GM19397 (cell line): ENCODE data around the gene MROH2B.

Experiments
- ATAC-seq: cut with Tn5 transposase; IDR thresholded peaks from one replicate; pipeline ENCODE4 v1.9.1; 2021; ENCODE audit warnings: mild to moderate bottlenecking, moderate library complexity; ENCODE audit not compliant: unreplicated experiment

The MROH2B gene

GRCh38 chr5:41071242-41071641 is at the start of gene MROH2B:
TSS of gene MROH2B (minus strand) at chr5:41071342. CDS start at chr5:41070852, 490 bp downstream.
- no peak for ATAC-seq

DNA sequence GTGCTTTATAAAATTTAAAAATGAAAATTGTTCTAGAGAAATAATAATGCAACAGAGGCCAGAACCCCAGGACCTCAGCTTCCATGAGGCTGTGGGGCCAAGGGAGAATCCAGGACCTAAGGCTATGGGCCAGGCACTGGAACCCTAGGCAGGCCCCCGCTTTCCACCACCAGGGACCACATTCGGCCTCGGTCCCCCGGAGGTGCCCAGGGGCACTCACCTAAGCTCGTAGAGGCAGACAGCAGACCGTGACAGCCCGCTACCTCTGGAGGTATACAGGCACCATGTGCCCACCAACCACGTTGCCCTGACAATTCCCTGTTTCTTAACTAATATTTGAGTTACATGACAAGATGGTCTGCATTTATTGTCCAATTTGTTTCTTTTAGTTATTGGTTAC is 49.5 kb upstream of the MROH2B start:
- no peak for ATAC-seq

- no peak for ATAC-seq
Observed at GRCh38 chr5:41118177-41118576, 47.0 kb upstream of the MROH2B start.

- no peak for ATAC-seq
Observed at GRCh38 chr5:41115281-41115680, 44.1 kb upstream of the MROH2B start.

- ATAC-seq = no peak
Observed at GRCh38 chr5:41112486-41113455, 41.6 kb upstream of the MROH2B start.

DNA sequence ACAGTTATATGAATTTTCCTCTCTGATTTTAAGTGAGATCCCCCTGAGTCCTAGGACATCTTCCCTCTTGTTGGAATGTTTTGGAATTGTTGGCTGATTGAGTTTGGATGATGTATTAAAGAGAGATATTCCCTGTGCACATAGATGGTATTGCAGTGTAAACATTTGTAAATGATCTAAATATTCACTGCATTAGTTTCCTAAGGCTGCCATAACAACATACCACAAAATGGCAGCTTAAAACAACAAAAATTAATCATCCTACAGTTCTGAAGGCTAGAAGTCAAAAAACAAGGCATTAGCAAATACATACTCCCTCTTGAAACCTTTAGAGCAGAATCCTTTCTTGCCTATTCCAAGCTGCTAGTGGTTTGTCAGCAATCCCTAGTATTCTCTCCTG is 38.0 kb upstream of the MROH2B start:
- no peak for ATAC-seq

DNA sequence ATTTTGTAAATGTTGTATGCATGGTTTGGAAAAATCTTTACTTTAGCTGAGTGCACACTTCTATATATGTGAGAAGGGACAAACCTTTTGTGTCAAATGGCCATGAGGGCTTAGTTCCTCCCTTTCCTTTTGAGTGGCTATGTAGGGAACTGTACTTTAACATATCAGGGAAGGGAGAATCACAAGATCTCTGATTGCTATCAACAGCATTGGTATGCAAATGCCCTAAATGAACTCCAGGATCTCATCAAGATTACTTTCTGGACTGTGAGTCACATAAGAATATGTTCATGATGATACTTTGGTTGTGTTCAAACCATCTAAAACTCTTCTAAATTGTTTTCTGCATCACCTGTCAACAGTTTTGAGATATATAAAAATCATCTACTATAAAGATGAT is 31.2 kb upstream of the MROH2B start:
- no peak for ATAC-seq

GRCh38 chr5:41097642-41098041 is 26.5 kb upstream of the MROH2B start:
- ATAC-seq = no peak

DNA sequence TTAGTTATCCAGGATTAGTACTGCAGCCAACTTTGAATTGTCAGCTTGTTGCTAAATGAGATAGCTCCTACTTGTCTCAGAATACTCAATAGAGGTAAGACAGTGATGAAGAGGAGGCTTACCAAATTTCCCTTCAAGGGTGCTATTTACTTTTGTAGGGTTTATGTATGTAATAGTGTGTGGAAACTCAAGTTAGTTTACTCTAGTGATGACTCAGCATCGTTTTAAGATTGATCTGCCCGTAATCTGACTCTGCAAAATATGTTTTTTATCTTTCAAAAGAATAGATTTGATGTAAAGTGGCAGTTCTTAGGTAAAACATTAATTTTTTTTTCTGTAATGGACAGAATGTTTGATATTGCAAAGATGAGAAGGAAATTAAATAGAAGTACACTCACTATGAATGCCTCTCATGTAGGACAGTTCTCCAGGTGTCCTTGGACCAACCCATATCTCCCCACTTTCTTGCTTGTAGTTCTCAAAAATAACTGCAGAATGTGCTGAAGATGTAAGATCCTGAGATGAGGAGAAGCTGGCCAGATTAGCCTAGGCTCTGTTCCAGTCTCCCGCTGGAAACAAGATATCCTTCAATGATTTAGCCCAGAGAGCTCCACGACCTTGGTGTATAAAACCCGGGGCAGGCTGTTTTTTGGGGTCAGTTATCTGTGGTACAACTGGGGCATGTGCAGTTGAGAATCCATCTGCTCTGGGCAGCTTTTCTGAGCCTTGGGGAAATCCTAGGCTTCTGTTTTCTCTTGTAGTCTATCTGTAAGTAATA is 24.4 kb upstream of the MROH2B start:
- no peak for ATAC-seq

GRCh38 chr5:41094871-41095270 is 23.7 kb upstream of the MROH2B start:
- ATAC-seq = no peak

DNA sequence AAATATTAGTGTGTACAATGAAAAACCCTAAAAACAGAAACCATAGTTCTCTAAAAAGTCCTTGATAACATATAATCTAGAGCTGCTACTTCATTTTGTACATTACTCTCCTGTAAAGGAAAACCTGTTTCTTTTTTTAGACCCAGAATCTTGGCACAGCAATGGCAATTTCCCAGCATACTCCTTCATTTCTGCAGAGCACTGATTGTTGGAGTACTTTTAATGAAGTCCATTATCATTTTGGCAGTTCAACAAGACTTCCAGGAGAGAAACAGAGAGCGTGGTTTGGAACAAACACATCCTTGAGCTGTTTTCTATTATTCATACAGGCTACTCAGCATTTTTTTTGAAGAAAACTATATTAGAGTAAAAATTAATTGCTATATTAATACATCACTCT is 22.7 kb upstream of the MROH2B start:
- ATAC-seq = no peak

- no peak for ATAC-seq
Observed at GRCh38 chr5:41087461-41087860, 16.3 kb upstream of the MROH2B start.

- ATAC-seq = no peak
Observed at GRCh38 chr5:41083306-41083705, 12.2 kb upstream of the MROH2B start.

- ATAC-seq = no peak
Observed at GRCh38 chr5:41071975-41072374, 833 bp upstream of the MROH2B start.

- ATAC-seq = no peak
Observed at GRCh38 chr5:41067714-41068568, 3.2 kb downstream of the MROH2B start.

GRCh38 chr5:41065691-41066335 is 5.3 kb downstream of the MROH2B start:
- no peak for ATAC-seq

GRCh38 chr5:41057940-41058339 is 13.2 kb downstream of the MROH2B start:
- ATAC-seq = no peak

DNA sequence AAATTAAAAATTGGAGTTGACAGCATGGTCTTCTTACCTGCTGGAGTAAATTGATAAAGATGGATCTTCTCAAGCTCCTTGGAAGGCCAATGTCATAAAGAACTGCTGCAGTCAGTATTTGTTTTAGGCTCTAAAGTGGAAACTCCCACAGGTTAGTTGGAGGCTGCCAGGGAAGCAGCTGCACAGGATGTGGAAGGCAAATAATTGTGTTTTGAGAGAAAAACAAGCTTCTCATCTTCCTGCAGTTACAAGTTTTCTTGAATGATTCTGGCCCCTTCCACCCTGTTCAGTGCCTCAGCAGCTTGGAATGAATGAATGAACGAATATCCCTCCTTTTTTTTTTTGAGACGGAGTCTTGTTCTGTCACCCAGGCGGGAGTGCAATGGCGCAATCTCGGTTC is 13.9 kb downstream of the MROH2B start:
- ATAC-seq = no peak

DNA sequence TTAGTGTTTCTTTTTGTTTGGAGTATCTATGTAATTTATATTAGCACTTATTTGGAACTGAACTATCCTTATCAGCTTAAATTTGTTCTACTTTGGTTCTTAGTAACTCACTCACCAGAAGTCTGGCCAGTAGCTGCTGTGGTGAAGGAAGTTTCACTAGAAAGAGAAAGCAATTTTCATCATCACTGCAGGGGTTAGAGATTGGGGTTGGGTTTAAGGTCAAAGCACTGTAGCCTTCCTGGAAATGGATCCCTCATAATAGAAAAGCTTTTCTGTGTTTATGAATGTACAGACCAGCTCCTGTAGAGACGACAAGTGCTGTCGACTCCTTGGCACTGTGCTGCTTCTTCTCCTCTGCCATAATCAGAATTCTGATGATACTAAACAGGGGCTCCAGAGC is 22.2 kb downstream of the MROH2B start:
- no peak for ATAC-seq

DNA sequence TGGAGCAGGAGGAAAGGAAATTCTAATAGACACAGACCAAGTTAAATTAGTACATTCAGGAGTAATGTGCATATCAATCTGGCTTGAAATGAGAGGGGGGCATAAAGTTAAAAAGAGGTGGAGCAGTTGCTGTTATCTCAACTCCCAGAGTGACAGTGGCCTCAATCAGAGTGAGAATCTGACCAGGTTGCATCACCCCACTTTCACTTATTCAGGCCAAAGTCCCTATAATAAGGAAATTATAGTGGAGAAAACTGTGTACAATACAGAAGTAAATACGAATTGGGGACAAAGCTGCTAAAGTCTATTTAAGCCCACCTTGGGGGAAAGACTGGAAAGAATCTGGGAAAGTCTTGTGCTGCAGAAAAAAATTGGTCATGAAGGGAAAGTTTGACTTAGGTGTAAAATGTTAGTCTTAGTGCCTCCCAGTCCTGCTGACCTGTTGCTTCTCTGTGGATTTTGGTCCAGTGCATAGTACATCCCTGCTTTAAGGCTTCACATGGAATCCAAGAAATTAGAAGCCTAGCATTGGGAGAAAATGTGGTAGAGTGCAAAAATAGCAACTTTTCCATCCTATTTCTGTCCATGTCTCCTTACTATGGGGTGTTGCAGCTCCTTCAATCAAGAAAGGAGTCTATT is 27.9 kb downstream of the MROH2B start:
- no peak for ATAC-seq
